HG03558 (cell line): Measurements from ENCODE around the gene HOXA4.

Experiments
- ATAC-seq: cut with Tn5 transposase; IDR thresholded peaks from one replicate; pipeline ENCODE4 v1.9.1; 2021; ENCODE audit warnings: moderate number of reproducible peaks; ENCODE audit not compliant: unreplicated experiment; ENCODE audit errors: extremely low read depth

Gene HOXA4

DNA sequence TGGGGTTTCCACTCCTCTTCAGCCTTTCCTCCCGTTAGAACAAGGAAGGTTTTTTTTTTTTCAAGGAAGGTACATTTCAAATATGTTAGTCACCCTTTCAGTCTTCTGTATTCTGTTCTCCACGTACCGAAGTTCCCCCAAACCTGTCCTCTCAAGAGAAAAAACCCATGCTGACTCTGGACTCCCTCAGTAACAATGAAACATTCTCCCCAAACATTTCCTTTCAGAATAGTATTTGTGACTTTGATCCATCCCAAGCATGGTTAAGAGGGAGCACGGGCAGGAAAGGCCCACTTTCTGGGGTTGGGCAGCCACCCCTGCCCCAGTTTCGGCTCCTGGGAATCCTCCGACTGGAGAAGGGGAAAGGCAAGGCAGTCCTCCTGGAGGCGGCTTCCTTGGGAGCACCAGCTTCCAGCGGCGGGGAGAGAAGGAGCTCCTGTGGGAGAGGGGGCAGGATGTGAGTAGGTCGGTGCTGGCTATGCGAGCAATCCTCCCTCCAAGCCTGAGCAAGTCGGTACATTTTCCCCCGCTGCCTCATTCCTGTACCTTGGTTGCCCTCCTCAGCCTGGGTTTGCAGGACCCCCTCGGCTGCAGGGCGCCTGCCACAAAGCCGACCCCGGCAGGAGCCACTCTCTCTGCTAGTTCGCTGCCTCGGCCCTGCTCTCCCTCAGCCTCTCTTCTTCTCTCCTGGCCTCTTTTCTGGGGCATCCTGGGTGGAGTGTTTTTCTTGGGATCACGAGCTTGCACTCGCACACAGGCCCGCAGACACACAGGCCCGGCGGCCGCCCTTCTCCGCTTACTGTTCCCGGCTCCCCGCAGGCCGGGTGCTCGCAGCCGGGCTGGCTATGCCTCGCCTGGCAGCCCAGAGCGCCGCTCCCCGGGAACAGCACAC lies 32.6 kb downstream of the HOXA4 start:
- ATAC-seq: no peak

DNA sequence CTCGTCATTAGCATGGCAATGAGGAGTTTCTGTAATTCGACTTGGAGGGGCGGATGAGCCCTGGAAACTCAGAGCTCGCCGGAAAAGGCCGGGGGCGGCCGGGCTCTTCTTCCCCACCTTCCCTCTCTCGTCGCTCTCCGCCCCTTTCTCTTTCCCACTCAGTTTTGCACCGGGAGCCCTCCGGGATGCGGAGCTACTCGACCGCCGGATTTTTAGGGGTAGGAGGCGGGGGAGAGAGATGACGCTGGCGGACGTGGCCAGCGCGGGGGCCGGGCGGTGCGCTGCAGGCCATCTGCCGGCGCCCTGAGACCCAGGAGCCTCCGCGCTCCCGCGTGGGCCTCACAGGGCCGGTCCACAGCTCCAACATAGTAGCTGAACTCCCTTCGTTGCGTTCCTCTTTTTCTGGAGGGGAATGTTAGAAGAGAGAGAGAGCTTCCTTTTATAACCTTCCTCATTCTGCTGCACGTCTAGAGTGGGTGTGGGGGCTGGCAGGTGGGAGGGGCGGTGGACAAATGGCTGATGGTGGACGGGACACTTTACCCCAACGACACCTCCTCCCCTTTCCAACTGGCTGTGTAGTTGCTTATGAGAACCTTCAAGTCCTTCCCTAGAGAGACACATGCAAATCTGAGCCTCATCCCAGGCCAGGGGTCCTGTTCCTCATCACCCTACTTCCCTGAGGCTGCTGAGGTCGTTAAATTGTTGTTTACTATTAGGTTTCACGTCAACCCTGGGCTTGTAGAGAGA lies 33.6 kb downstream of the HOXA4 start:
- no peak for ATAC-seq

DNA sequence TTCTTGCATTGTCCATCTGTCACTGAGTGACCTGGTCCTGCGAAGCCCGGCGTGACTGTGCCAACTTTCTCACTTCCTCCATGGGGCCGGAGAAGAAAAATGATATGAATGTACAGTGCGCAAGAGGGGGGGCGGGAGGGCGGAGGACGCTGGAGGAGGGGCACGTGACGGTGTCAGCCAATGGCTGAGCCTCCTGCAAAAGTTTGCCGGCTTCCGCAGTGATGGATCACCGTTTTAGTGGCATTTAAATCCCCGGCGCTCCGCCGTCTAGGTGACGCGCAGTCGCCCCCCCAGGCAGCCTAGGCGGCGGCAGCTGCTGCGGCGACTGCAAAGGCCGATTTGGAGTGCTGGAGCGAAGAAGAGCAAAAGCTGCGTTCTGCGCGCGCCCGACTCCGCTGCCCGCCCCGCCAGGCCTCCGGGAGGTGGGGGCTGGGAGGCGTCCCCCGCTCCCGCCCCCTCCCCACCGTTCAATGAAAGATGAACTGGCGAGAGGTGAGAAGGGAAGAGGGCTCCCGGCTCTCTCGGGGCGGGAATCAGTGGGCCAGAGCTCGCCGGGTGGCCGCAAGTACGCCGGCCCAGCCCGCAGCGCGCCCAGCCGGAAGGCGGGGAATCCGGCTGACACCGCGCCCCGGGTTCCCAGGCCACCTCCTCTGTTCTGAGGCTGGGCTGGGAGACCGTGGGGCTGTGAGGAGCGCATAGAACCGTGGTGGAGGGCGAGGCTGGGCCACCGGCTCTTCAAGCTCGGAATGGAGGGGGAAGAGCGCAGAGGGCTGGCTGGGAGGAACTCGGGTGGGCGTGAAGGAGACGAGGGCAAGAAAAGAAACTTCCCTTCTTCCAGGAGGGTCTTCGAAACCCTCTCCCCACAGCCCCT lies 34.4 kb downstream of the HOXA4 start, which contains the start of gene HOXA1:
TSS of gene HOXA1 (minus strand) at position 104 of the 871 bp plus-strand sequence. CDS start at position 16, 88 bp downstream.
- no peak for ATAC-seq

DNA sequence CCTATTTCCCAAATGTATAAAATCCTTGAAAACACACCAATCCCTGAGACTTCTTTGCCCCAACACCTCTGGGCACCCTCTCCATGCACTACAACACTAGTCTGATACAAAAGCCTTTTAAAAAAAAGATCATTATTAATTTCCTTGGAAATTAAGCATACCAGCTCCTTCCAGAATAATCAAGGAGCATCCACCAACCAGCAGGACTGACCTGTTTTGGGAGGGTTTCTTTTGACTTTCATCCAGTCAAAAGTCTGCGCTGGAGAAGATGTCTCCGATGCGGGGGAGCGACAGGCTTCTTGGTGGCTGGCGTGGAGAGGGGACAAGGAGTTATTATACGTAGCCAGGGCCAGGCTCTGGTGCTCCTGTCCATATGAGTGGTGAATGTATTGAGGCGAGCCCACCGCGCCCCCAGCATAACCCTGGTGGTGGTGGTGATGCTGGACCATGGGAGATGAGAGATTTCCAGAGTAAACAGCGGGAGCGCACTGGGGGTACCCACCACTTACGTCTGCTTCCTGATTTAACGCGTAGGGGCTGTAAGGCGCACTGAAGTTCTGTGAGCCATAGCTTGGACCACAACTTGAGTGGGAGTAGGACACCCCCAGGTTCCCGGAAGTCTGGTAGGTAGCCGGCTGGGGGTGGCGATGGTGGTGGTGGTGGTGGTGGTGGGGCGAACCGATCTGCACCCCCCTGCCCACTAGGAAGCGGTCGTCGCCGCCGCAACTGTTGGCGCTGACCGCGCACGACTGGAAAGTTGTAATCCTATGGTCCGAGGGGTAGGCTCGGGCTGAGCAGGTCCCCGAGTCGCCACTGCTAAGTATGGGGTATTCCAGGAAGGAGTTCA lies 35.3 kb downstream of the HOXA4 start:
- no peak for ATAC-seq

DNA sequence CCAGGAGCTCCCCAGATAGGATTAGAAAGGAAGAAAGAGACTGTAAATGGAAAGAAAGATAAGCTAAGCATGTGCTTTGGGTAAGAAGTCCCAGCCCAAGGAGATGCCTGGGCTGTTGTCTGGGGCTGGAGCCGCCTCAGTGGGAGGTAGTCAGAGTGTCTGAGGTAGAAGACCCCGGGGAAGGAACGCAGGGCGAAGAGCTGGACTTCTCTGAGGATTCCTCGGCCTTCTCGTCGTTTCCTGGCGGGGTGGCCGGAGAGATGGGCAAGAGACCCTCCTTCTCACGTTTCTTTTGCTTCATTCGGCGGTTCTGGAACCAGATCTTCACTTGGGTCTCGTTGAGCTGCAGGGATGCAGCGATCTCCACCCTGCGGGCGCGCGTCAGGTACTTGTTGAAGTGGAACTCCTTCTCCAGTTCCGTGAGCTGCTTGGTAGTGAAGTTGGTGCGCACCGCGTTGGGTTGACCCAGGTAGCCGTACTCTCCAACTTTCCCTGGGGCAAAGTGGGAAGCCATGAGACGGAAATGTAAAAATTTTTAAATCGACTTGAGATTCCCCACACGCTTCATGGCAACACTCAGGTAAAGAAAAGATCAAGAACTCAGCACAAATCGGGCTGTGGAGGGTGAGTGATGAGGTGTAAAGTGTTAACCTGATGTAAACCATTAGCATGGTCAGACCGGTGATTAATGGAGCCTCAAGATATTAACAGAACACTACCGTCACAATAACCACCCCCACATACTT lies 36.1 kb downstream of the HOXA4 start:
- no peak for ATAC-seq

DNA sequence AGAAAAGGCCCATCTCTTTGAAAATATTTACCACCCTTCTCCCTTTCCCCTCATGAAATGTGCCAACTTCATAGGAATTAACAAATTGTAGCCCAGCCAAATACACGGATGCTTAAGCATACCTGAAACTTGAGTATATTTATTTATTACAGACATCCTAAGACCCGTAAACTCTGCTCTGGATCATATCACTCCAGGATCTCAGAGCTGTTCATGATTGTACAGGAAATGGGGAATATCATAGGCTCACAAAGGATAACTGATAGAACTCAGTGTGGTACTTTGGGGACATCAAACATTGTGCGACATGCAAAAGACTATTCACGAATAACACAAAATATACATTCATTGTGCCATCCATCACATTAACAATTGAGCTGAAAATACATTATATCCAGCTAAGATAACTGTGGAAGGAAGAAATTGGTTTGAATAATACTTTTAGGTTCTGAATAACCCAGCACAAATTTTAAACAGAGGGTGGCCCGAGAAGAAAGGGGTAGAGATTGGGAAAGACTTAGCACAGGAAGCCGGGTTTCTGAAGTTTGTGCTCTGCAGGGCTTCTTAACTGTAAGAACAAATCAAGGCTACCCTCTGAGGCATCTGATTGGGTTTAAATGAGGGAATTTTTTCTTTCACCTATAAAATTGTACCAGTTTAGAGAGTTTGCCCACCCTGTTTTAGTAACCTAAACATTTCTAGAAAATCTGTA lies 37.2 kb downstream of the HOXA4 start:
- ATAC-seq: no peak

DNA sequence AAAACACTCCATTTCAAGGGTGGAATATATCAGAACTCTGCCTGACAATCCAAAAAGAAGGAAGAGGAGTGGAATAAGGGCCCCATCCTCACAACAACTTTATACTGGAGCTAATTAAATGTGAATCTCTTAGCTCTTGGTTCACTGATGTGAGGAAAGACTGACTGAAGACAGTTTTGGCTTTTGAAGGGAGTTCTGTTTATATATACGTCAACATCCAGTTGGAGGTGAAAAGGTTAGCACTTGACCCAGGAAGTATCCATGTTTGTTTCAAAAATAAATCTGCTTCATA lies 37.8 kb downstream of the HOXA4 start:
- ATAC-seq: no peak

DNA sequence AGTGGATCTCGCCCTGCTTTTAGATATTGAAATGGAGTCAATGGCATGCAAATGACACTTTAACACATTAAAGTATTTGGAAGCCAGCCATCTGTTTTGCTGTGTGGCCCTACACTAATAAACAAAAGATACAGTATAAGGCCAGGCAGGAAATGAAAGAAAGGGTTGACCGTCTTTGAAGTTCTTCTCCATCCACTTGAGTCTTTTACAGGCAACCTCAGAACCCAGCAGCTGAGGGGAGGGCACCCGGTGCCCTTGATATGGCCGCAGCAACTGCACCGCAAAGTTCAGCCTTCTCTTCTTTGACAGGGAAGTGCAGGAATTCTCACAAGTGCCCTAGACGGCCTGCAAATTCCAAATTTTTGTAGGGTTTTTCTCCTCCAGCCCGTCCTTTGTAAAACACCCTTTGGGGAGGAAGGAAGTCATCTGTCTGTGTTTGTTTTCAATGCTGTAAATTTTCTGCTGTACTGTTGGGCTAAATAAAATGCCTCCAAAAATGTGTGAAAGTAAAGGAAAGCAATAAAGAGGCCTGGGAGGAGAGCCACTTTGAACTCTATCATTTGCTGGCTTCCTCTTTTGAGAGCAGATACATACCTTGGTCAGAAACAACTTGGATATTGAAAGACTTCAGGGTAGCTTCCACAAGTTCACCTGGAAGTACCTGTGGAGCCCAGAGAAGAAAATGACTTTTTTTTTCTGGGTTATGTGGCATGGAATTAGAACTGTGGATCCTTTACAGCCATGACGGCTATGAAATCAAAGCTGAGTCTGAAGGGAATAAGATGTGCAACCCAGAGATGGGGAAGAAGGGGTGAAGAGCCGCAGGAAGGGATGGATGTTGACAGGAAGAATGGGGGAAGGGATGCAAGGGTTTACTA lies 38.4 kb downstream of the HOXA4 start:
- ATAC-seq: no peak

DNA sequence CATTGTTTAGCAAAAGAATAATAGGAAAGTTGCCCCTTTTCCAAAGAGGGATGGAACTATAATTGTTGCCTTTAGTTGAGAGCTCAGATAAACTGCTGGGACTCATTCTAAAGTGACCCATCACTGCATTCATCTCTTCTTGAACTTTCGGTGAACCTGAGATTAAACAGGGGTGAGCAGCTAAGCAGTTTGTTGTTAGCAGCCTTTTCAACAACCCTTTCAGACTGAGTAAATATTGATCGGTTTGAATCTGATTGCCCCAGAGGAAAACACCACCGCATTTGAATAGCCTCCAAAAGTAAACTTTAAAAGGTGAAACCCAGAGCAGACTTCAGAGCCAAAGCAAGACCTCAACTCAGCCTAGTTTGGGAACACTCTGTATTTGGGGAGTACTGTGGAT lies 39.5 kb downstream of the HOXA4 start:
- no peak for ATAC-seq

DNA sequence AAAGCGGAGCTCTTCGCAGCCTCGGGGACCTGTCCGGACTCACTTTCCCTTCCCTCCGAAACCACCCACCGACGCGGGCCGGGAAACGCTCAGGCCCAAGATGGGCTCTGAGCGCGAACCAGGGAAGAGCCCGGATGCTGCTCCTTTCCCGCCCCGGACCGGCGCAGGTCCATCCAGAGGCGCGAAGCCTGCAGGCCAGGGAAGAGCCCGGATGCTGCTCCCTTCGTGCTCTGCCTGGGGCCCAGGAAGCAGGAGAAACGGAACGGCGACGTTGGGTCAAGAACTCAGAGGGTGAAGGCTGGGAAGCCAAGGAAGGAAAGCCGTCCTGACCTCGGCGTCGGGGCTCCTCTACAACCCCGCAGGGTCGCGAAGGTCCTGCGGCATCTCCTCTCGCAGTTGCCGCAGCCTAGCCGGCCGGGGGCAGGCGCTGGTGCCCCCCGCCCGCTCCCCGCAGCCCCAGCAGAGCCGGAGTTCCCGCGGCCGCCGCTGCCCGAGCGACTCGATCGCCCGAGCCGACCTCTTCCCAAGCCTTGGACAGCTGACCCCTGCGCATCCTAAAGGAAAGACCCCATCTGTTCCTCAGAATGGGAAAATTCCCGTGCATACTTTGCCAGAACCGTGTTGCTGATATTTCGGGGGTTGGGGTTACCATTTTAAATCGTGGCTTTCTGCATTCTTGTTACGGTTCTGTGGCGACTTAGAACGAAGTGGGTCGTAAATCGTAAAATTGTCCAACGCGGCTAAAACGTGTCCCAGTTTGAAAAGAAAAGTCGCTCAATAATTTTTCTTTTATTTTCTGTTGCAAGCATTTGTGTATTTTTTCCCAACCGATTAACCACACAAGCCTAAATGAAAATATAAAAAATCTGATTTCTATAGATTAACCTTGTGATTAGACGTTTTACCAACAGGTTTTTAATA lies 42.3 kb downstream of the HOXA4 start:
- ATAC-seq: no peak

DNA sequence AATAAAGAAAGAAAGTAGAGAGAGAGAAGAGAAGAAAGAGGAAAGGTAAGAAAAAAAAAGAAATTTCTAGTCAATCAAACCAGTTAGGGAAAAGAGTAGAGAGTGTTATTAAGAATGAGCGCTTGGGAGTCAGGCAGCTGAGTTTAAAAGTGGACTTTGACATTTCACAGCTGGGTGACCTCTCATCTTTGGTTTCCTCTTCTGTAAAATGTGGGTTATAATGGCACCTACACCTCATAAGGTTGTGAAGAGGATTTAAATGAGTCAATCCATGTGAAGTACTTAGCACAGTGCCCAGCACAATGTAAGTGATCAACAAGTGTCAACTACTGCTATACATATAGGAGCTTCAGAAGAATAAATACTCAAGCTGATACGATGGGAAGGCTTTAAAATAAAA lies 46.9 kb downstream of the HOXA4 start:
- no peak for ATAC-seq

DNA sequence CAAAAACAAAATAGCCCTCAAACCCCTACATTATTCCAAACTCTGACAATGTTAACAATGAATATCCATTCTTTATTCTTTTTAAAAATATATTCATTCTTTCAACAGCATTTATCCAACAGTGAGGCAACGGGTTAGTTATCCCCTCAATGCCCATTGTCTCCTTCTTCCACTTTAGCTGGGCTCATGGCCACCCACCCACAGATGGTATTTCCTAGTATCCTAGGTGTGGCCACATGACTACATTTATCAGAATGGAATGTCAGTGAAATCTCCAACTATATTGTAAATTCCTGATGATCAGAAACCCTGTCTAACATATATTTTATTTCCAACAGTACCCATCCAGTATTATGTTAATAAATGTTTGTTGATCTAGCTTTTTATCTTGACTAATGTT lies 48.4 kb downstream of the HOXA4 start:
- ATAC-seq: no peak

DNA sequence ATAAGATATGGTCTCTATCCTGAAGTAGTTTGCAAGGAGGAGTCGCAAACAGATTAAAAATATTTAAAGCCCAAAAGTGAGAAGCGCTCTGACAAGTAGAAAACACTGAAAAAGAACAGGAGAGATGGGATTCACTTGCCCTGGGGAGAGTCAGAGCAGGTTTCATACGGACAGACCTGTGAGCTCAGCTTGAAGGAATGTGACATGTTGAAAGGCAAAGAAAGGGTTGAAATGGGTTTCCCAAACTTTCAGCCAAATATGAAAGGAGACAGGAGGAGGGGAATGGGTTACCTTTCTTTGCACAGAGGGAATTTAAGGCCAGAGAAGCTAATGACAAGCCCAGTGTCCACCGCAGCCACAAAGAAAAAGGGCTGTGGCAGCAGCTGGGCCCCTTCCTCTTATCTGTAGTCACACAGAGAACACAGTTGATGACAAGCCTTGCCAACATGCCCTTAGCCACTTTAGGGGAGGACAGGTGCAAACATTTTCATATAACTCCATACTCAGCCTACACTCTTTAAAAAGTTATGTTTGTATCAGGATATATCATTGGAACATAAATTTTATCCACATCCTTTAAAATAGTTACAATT lies 49.6 kb downstream of the HOXA4 start:
- no peak for ATAC-seq

DNA sequence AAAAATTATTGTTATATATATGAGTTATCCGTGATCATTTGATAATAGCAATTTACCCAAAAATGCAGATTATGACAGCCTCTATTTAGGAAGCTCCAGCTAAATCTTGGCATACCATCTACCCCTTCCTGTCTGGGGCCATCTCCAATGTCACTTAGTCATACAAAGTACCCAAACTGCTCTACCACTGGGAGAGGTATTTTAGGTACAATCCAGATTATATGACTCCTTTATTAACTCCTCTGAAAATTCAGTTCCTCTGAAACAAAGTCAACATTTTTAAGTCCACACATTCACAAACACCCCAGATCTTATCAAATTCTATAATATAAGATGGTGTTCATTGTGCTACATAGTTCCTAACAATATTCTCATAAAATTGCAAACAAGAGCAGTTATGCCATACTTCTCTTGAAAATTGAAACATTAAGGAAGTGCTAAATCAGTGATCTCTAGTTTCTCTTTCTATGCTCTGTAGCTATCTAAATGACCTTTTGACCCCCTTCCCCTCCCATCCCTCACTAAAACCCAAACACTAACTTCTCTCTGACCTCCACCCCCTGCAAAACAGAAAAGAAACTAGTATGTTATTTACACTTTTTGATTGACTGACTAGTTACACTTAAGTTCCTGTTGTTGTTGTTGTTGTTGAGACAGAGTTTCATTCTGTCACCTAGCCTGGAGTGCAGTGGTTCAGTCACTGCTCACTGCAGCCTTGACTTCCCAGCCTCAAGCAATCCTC lies 51.2 kb downstream of the HOXA4 start:
- ATAC-seq: no peak

DNA sequence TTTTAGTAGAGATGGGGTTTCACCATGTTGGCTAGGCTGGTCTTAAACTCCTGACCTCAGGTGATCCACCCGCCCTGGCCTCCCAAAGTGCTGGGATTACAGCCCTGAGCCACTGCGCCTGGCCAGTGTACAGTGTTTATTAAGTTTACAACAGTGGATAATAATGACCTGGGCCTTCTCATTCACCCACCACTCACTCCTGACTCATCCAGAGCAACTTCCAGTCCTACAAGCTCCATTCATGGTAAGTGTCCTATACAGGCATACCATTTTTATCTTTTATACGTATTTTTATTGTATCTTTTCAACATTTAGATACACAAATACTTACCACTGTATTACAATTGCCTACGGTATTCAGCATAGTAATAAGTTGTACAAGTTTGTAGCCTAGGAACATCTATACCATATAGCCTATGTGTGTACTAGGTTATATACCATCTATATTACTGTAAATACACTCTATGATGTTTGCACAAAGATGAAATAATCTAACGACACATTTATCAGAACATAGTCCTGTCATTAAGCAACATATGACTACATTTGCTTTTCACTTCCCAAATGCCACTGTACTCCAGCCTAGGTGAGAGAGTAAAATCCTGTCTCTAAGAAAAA lies 51.8 kb downstream of the HOXA4 start:
- no peak for ATAC-seq
